Endothelial cell (in vitro differentiated cells): ENCODE data around the gene C2CD4D. TPM values are rescaled to one million over a fixed set of nuclear protein-coding genes. Genes with fewer than 3 reads are reported as not detected.

Source experiments
- DNase-seq: peaks from one replicate; pipeline ENCODE4 v3.0.0; 2021; ENCODE audit warnings: low spot score
- H3K27ac Mint-ChIP-seq: one replicate; pipeline ENCODE4 v1.8.0; 2021; ENCODE audit warnings: mixed read lengths, inconsistent platforms; ENCODE audit not compliant: unreplicated experiment
- H3K27me3 Mint-ChIP-seq: one replicate; pipeline ENCODE4 v1.8.0; 2021; ENCODE audit warnings: mild to moderate bottlenecking, moderate library complexity, mixed read lengths, inconsistent platforms; ENCODE audit not compliant: unreplicated experiment
- H3K36me3 Mint-ChIP-seq: one replicate; pipeline ENCODE4 v1.8.0; 2021; ENCODE audit warnings: mild to moderate bottlenecking, low read depth, mixed read lengths, inconsistent platforms; ENCODE audit not compliant: unreplicated experiment
- H3K4me1 Mint-ChIP-seq: one replicate; pipeline ENCODE4 v1.8.0; 2021; ENCODE audit warnings: mild to moderate bottlenecking, mixed read lengths, inconsistent platforms; ENCODE audit not compliant: unreplicated experiment
- H3K4me3 Mint-ChIP-seq: one replicate; pipeline ENCODE4 v1.8.0; 2021; ENCODE audit warnings: mild to moderate bottlenecking, mixed read lengths, inconsistent platforms; ENCODE audit not compliant: unreplicated experiment
- H3K9me3 Mint-ChIP-seq: one replicate; pipeline ENCODE4 v1.8.0; 2021; ENCODE audit warnings: mixed read lengths, inconsistent platforms; ENCODE audit not compliant: unreplicated experiment
- CTCF ChIP-seq: fragments of 200-600 bp; sonication (generic); IDR thresholded peaks from one replicate; pipeline ENCODE4 v1.5.0; 2021; ENCODE audit warnings: antibody characterized with exemption; ENCODE audit not compliant: unreplicated experiment
- total RNA-seq: library from RNA; stranded (reverse); fragmentation: NEBNext Ultra II Directional; extraction: Animal tissue kit (Norgen Biotek cat#: 25700); gene quantifications from one replicate; pipeline ENCODE4 v1.2.1, GENCODE V29; 2021; ENCODE audit not compliant: unreplicated experiment

The C2CD4D gene
- total RNA-seq, 1 donor from 2014 or later = 0.95 TPM

- Mint-ChIP-seq H3K9me3 (no peaks in the 10 kb centered on the region), H3K36me3 (peaks cover 3% of the 10 kb centered on the region), H3K27ac (no peak overlapping the region), H3K27me3 (peaks cover 6% of the 10 kb centered on the region), H3K4me1 (peaks cover 36% of the 10 kb centered on the region), H3K4me3 (peak overlapping the region; percentile 25)
- TF ChIP-seq CTCF = no peak
- DNase-seq = no peak
These were observed 21.0 kb upstream of the C2CD4D start for GRCh38 chr1:151860504-151861187.

DNA sequence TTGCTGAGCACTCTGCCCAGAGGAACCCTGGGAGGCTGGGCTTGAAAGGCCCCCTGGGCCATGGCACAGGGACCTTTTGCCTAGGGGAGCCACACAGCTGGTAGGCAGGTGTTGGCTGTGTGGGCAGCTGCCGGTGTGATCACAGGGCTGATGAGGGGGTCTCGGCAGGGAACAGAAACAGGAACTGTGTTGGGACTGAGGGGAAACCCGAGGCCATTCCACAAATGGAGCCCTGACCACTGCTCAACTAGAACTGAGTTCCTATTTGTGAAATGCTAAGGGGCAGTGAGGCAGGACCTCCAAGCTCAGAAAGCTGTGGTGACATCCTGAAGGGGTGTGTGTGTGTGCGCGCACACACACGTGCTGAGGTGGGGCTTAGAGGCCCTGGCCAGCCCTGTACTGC, 20.3 kb upstream of the C2CD4D start:
- peaks cover 2% of the 10 kb centered on the region for H3K27me3 Mint-ChIP-seq
- no peak overlapping the region for H3K4me3 Mint-ChIP-seq
- peaks cover 34% of the 10 kb centered on the region for H3K4me1 Mint-ChIP-seq
- no peak overlapping the region for H3K27ac Mint-ChIP-seq
- no peaks in the 10 kb centered on the region for H3K9me3 Mint-ChIP-seq
- no peak for TF ChIP-seq CTCF
- peaks cover 3% of the 10 kb centered on the region for H3K36me3 Mint-ChIP-seq
- no peak for DNase-seq

DNA sequence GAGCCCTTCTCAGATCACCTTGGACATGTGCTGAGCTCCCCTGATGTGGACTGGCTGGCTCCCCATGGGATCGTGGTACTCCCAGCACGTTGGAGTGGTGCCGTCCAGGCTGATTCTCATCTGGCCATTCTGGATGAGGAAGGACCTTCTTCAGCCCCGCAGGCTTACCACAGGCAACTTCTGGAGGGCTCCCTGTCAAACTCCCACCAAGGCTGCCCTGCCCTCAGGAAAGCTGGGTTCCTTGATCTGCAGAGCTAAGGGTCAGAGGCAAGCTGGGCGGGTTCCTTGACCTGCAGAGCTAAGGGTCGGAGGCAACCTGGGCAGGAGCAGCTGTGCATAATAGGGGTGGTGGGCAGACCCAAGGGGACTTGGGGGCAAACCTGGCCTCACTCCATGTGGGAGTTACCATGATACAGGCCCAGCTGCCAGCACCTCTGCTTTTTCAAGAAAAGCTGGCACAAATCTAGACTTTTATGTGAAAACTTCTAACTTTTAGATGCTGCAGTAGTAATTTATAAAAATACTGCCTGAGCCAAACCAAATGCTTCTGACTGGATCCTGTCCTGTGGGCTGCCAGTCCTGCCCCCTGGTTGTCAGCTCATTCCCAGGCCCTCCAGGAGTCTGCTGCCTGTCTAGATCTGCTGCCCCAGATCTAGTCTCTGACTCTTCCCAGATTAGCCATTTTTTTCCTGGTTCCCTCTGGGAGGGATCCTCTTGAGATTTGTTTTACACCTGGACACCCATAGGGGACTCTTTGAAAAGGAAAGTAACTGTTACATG, 19.5 kb upstream of the C2CD4D start:
- DNase-seq = no peak
- peaks cover 34% of the 10 kb centered on the region for H3K4me1 Mint-ChIP-seq
- no peak overlapping the region for H3K27ac Mint-ChIP-seq
- H3K36me3 Mint-ChIP-seq = peaks cover 3% of the 10 kb centered on the region
- H3K27me3 Mint-ChIP-seq = peaks cover 2% of the 10 kb centered on the region
- TF ChIP-seq CTCF = no peak
- no peak overlapping the region for H3K4me3 Mint-ChIP-seq
- no peaks in the 10 kb centered on the region for H3K9me3 Mint-ChIP-seq

- Mint-ChIP-seq H3K27ac (peak overlapping the region; percentile 31), H3K27me3 (peaks cover 2% of the 10 kb centered on the region), H3K9me3 (no peaks in the 10 kb centered on the region)
These were observed 18.6 kb upstream of the C2CD4D start for GRCh38 chr1:151858030-151858746.

More at GRCh38 chr1:151858030-151858746, 18.6 kb upstream of the C2CD4D start:
- no peak overlapping the region for H3K4me3 Mint-ChIP-seq
- peaks cover 34% of the 10 kb centered on the region for H3K4me1 Mint-ChIP-seq
- H3K36me3 Mint-ChIP-seq = peaks cover 3% of the 10 kb centered on the region
- no peak for TF ChIP-seq CTCF
- DNase-seq = no peak
